ENCODE measurements around the gene MTERF2. TPM values are rescaled to one million over a fixed set of nuclear protein-coding genes. Genes with fewer than 3 reads are reported as not detected.
A peak's percentile ranks its signal among the peaks of the same experiment; 100 is the strongest.

Gene MTERF2
- total RNA-seq, 2 donors from 2014 or later: 24.1 to 32.9 TPM

- TF ChIP-seq POLR2A (IDR thresholded peaks at IDR 0.05) (no peak), CTCF (IDR thresholded peaks at IDR 0.05) (no peak)
- intact Hi-C loops (cut with DNase I): no loop called here
- no peak for ATAC-seq
- no peaks in the 10 kb centered on the region for H3K27me3 ChIP-seq
- peak; percentile 39 to 51 (median 40) for DNase-seq
- peak overlapping the region; percentile 91 to 92 for H3K4me3 ChIP-seq
- no peaks in the 10 kb centered on the region for H3K36me3 ChIP-seq (replicated peaks in 1 of 2; ENCODE audit: insufficient read depth in 1 of 2, low read depth in 2 of 2)
- H3K9me3 ChIP-seq: no peaks in the 10 kb centered on the region
- peaks cover 36% of the 10 kb centered on the region for H3K4me1 ChIP-seq
- H3K27ac ChIP-seq: peak overlapping the region; percentile 96 to 99 (median 97)
- WGBS, 2 donors: 24 to 33% methylated on average over 26 to 36 of the region's 36 CpGs
These were observed 32.2 kb downstream of the MTERF2 start for GRCh38 chr12:106954462-106955376.

- WGBS, 2 donors: 75 to 84% methylated on average over 12 of the region's 12 CpGs
- peaks cover 27% of the 10 kb centered on the region for H3K4me1 ChIP-seq
These were observed 33.3 kb downstream of the MTERF2 start for GRCh38 chr12:106953352-106954250.

GRCh38 chr12:106950591-106950990, 36.4 kb downstream of the MTERF2 start:
- Histone ChIP-seq H3K9me3 (no peaks in the 10 kb centered on the region), H3K27ac (no peak overlapping the region), H3K36me3 (replicated peaks in 1 of 2; ENCODE audit: insufficient read depth in 1 of 2, low read depth in 2 of 2) (no peaks in the 10 kb centered on the region), H3K4me1 (peaks cover 16% of the 10 kb centered on the region), H3K4me3 (no peak overlapping the region), H3K27me3 (no peaks in the 10 kb centered on the region)
- TF ChIP-seq CTCF (IDR thresholded peaks at IDR 0.05): no peak
- no peak for TF ChIP-seq POLR2A (IDR thresholded peaks at IDR 0.05)
- 95 to 97% methylated on average over 5 of the region's 5 CpGs for WGBS, 2 donors
- ATAC-seq (no peak), DNase-seq (no peak)
- intact Hi-C loops (cut with DNase I): no loop called here

More at GRCh38 chr12:106953352-106954250, 33.3 kb downstream of the MTERF2 start:
- DNase-seq (no peak), ATAC-seq (no peak)
- H3K27ac ChIP-seq: no peak overlapping the region
- intact Hi-C loops (cut with DNase I): no loop called here
- no peaks in the 10 kb centered on the region for H3K9me3 ChIP-seq
- H3K27me3 ChIP-seq: no peaks in the 10 kb centered on the region
- no peak overlapping the region for H3K4me3 ChIP-seq
- no peak for TF ChIP-seq CTCF (IDR thresholded peaks at IDR 0.05)
- TF ChIP-seq POLR2A (IDR thresholded peaks at IDR 0.05): no peak
- no peaks in the 10 kb centered on the region for H3K36me3 ChIP-seq (replicated peaks in 1 of 2; ENCODE audit: insufficient read depth in 1 of 2, low read depth in 2 of 2)

- Histone ChIP-seq H3K36me3 (replicated peaks in 1 of 2; ENCODE audit: insufficient read depth in 1 of 2, low read depth in 2 of 2) (no peaks in the 10 kb centered on the region), H3K27me3 (no peaks in the 10 kb centered on the region), H3K4me1 (no peaks in the 10 kb centered on the region), H3K4me3 (no peak overlapping the region), H3K9me3 (no peaks in the 10 kb centered on the region), H3K27ac (no peak overlapping the region)
- ATAC-seq: no peak
- TF ChIP-seq POLR2A (IDR thresholded peaks at IDR 0.05): no peak
- TF ChIP-seq CTCF (IDR thresholded peaks at IDR 0.05): no peak
- DNase-seq: no peak
- intact Hi-C loops (cut with DNase I): no loop called here
These were observed 39.5 kb downstream of the MTERF2 start for GRCh38 chr12:106947461-106947860.
